GM20431 (cell line): ENCODE data around the gene SLC35D3.
"Not testable (repeated sequence)": the region's sequence is repeated elsewhere in the genome, so short reads cannot be mapped to it uniquely, and the experiment has no call there.

Experiments
- in situ Hi-C: fragments of 300-500 bp; cut with MseI, MboI; formaldehyde crosslinking; loops from one replicate; pipeline ENCODE4 v1.15.0; 2020; ENCODE audit warnings: low sequenced_read_pairs; ENCODE audit not compliant: unreplicated experiment

The SLC35D3 gene

GRCh38 chr6:136961848-136962247 lies 39.7 kb downstream of the SLC35D3 start:
- in situ Hi-C loops, result no loop called here

DNA sequence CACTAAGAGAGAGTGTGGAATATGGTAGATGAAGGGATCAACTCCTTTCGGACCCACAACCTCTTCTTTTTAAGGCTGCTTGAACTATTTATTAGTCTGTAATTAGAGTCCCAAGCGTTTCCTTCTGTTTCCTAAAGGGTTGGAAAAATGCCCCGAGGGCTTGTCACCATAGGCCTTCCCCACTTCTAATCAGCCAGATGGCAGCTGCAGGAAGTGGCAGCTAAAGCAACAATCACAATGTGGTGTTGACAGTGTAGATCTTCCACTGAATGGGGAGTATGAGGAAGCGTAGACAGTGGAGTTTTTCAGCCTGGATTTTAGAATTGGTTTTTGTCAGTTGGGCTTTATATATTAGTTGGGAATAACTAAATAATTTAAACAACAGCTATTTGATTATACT lies 40.6 kb downstream of the SLC35D3 start:
- in situ Hi-C loops, result no loop called here

DNA sequence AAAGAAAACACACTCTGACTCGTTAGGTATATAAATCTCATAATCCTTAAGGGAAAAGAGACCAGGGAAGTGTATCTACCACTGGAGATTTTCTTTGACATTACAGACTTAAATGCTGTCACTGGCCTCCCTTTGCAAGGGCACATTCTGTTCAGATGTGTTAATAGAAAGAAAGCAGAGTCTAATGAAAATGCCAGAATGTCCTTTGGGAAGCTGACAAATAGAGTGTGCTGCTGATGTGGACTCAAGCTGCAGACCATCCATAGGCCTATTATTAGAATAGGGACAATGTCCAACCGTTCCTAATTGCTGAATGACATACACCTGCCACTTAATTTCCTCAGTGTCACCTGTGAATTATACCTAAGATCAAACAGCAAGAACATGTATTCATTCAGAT lies 41.2 kb downstream of the SLC35D3 start:
- in situ Hi-C loops, result no loop called here

GRCh38 chr6:136964398-136964797 lies 42.3 kb downstream of the SLC35D3 start:
- in situ Hi-C loops, result no loop called here

GRCh38 chr6:136967876-136968752 lies 46.0 kb downstream of the SLC35D3 start:
- in situ Hi-C loops, result no loop called here

DNA sequence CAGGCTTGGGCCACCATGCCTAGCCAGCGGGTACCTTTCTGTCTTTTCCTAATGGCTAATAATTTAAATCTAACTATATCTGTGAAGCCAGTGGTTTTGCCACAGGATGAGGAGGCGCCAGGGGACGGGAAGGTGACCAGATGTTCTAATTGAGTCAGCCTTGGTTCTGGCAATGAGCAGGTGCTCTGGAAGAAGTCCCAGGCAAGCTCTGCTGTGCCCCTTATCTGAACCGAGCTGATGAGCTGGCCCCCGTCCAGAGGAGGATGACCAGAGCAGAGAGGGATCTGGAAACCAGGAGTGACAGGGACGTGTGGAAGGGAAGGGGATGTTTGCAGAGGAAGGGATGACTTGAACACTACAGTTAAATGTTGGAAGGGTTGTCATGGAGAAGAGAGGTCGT lies 46.7 kb downstream of the SLC35D3 start:
- in situ Hi-C loops, result no loop called here

GRCh38 chr6:136969433-136969832 lies 47.3 kb downstream of the SLC35D3 start:
- in situ Hi-C loops, result no loop called here

DNA sequence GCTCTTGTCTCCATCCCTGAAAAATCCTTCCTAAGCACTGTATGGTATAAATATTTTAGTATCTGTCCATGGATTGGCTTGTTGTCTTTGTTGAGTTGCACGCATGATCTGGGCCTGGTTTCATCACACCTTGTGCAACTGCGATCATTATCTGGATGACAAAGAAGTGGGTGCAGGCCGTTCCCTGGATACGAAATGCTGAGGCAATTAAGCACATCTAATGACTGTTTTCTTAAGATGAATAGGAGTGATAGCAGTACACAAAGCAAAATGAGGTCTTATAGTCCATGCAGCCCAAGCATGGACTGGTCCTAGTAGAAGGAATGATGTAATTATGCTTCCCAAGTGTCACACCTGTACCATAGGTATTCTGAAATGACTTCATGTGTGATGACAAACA lies 47.8 kb downstream of the SLC35D3 start:
- in situ Hi-C loops, result no loop called here

- in situ Hi-C loops, result no loop called here
These were observed 49.5 kb downstream of the SLC35D3 start for GRCh38 chr6:136971609-136972008.

GRCh38 chr6:136973781-136974180 lies 51.7 kb downstream of the SLC35D3 start:
- in situ Hi-C loops, result not testable (repeated sequence)
